ENCODE results near the gene HBZ. TPM values are rescaled to one million over a fixed set of nuclear protein-coding genes. Genes with fewer than 3 reads are reported as not detected.
"Not testable (repeated sequence)": the region's sequence is repeated elsewhere in the genome, so short reads cannot be mapped to it uniquely, and the experiment has no call there.

Gene HBZ
- total and polyA plus RNA-seq, 2 of the 8 experiments (the other 6 are each of a cell fraction or from before 2014, with no cell fraction given) = 0.12 TPM; not detected in 1

GRCh38 chr16:204046-204445 is 51.6 kb downstream of the HBZ start:
- H2AFZ ChIP-seq (ENCODE audit: low read length); H4K91ac ChIP-seq (replicated peaks; ENCODE audit: insufficient read length, low read length); H3K27ac ChIP-seq (ENCODE audit: low read depth, low read length); H3K4me3 ChIP-seq (ENCODE audit: extremely low read depth in 1 of 4, insufficient read depth in 2 of 4, low read depth in 3 of 4, low read length in 4 of 4); H3K4me2 ChIP-seq (ENCODE audit: insufficient read depth in 1 of 2, low read depth in 2 of 2, low read length in 2 of 2); H2BK5ac ChIP-seq (ENCODE audit: low read depth, low read length); H3K18ac ChIP-seq (ENCODE audit: extremely low read depth, low read length); DNase-seq (ENCODE audit: low read depth in 1 of 2, low spot score in 2 of 2); CTCF ChIA-PET (ENCODE audit: partially characterized antibody); H3K23ac ChIP-seq (ENCODE audit: insufficient read length); H3K23me2 ChIP-seq (ENCODE audit: low read depth, low read length); H2AK5ac ChIP-seq (ENCODE audit: low read depth, low read length); H2BK20ac ChIP-seq (ENCODE audit: low read length); H3K79me2 ChIP-seq (ENCODE audit: control insufficient read depth in 1 of 2, insufficient read depth in 2 of 2, low read length in 2 of 2); H2BK120ac ChIP-seq (replicated peaks; ENCODE audit: low read depth, low read length); H2BK12ac ChIP-seq (ENCODE audit: low read depth, low read length); H4K5ac ChIP-seq (ENCODE audit: insufficient read length, low read depth, low read length); H3K27me3 ChIP-seq (replicated peaks in 1 of 4; ENCODE audit: control insufficient read depth in 3 of 4, extremely low read depth in 1 of 4, insufficient read depth in 3 of 4, low read length in 3 of 4); H3K4me1 ChIP-seq (replicated peaks in 1 of 4; ENCODE audit: control insufficient read depth in 3 of 4, insufficient read depth in 4 of 4, low read length in 3 of 4); H2BK15ac ChIP-seq (ENCODE audit: low read length); H3K4ac ChIP-seq (replicated peaks; ENCODE audit: insufficient read length, low read depth, low read length); H3K56ac ChIP-seq (replicated peaks; ENCODE audit: insufficient read length, low read depth, low read length); H3K79me1 ChIP-seq (ENCODE audit: low read depth, low read length); H3K9ac ChIP-seq (replicated peaks in 1 of 4; ENCODE audit: extremely low read depth in 1 of 4, low read depth in 3 of 4, low read length in 3 of 4); H4K8ac ChIP-seq (ENCODE audit: extremely low read depth, insufficient read depth, low read length); H3K14ac ChIP-seq (ENCODE audit: insufficient read length); FAIRE-seq; H3K9me3 ChIP-seq (ENCODE audit: insufficient read depth in 2 of 2, low read depth in 1 of 2, low read length in 1 of 2); H4K20me1 ChIP-seq (replicated peaks in 1 of 2; ENCODE audit: control insufficient read depth in 1 of 2, insufficient read depth in 2 of 2, low read length in 2 of 2): not testable (repeated sequence)
- peaks cover 28 to 70% (median 58%) of the 10 kb centered on the region in 4 experiments for H3K36me3 ChIP-seq (ENCODE audit: control insufficient read depth in 2 of 4, insufficient read depth in 4 of 4, low read length in 3 of 4)
- POLR2A ChIA-PET (ENCODE audit: partially characterized antibody) = interaction anchor here (0.6 to 34.3 kb wide), 3 partner anchors 13 to 1761 kb away, joined by 3 to 348 read pairs (median 4); partner anchors contain the start of genes LUC7L and RPS2
- WGBS, 2 experiments (ENCODE audit: extremely low coverage in 1 of 2, insufficient coverage in 1 of 2, insufficient read length in 1 of 2, insufficient replicate concordance in 2 of 2, low coverage in 1 of 2, low lambda C conversion rate in 2 of 2, missing lambda C conversion rate in 1 of 2) = 90% methylated on average over 9 of the region's 9 CpGs; no CpG with 5 or more reads in 1 of the 2 experiments

Small RNA genes lying within 50 kb of the gene (small RNA-seq; reads per million reads assigned to genes)
- gene RF00019 (ENCODE audit: insufficient read depth) = not detected

Other genes starting within 250 kb of the HBZ start
- 45.4 and 49.6 TPM in 2 replicates for gene POLR3K, start 99.0 kb upstream of the HBZ start, total RNA-seq (2021; fragmentation: NEBNext Ultra II Directional; extraction: Animal tissue kit (Norgen Biotek cat#: 25700))
- gene POLR3K, start 99.0 kb upstream of the HBZ start, polyA plus RNA-seq (2011; rRNA removed) = 76.5 and 80.5 TPM in 2 replicates
- gene SNRNP25, start 98.8 kb upstream of the HBZ start, total RNA-seq (2021; fragmentation: NEBNext Ultra II Directional; extraction: Animal tissue kit (Norgen Biotek cat#: 25700)) = 49.6 and 58.4 TPM in 2 replicates
- gene SNRNP25, start 98.8 kb upstream of the HBZ start, polyA plus RNA-seq (2011; rRNA removed) = 45.2 and 53.0 TPM in 2 replicates
- gene RHBDF1, start 80.0 kb upstream of the HBZ start, total RNA-seq (2021; fragmentation: NEBNext Ultra II Directional; extraction: Animal tissue kit (Norgen Biotek cat#: 25700)) = 32.5 and 37.4 TPM in 2 replicates
- gene RHBDF1, start 80.0 kb upstream of the HBZ start, polyA plus RNA-seq (2011; rRNA removed) = 51.6 and 76.9 TPM in 2 replicates
- 35.8 and 37.6 TPM in 2 replicates for gene MPG, start 74.4 kb upstream of the HBZ start, total RNA-seq (2021; fragmentation: NEBNext Ultra II Directional; extraction: Animal tissue kit (Norgen Biotek cat#: 25700))
- 83.7 and 107 TPM in 2 replicates for gene MPG, start 74.4 kb upstream of the HBZ start, polyA plus RNA-seq (2011; rRNA removed)
- gene NPRL3, start 14.0 kb upstream of the HBZ start, total RNA-seq (2021; fragmentation: NEBNext Ultra II Directional; extraction: Animal tissue kit (Norgen Biotek cat#: 25700)) = 34.2 and 37.8 TPM in 2 replicates
- 22.9 and 37.8 TPM in 2 replicates for gene NPRL3, start 14.0 kb upstream of the HBZ start, polyA plus RNA-seq (2011; rRNA removed)
- gene HBM, start 13.3 kb downstream of the HBZ start, total RNA-seq (2021; fragmentation: NEBNext Ultra II Directional; extraction: Animal tissue kit (Norgen Biotek cat#: 25700)) = not detected in 2 replicates
- gene HBM, start 13.3 kb downstream of the HBZ start, polyA plus RNA-seq (2011; rRNA removed) = 0.78 and 0.88 TPM in 2 replicates
- gene HBA2, start 20.2 kb downstream of the HBZ start, total RNA-seq (2021; fragmentation: NEBNext Ultra II Directional; extraction: Animal tissue kit (Norgen Biotek cat#: 25700)) = 1.1 TPM in 1 of 2 replicates, not detected in the other
- 6.1 and 8.1 TPM in 2 replicates for gene HBA2, start 20.2 kb downstream of the HBZ start, polyA plus RNA-seq (2011; rRNA removed)
- 1.1 and 2.3 TPM in 2 replicates for gene HBA1, start 24.0 kb downstream of the HBZ start, total RNA-seq (2021; fragmentation: NEBNext Ultra II Directional; extraction: Animal tissue kit (Norgen Biotek cat#: 25700))
- 2.3 and 8.6 TPM in 2 replicates for gene HBA1, start 24.0 kb downstream of the HBZ start, polyA plus RNA-seq (2011; rRNA removed)
- 1.4 and 2.9 TPM in 2 replicates for gene HBQ1, start 27.8 kb downstream of the HBZ start, total RNA-seq (2021; fragmentation: NEBNext Ultra II Directional; extraction: Animal tissue kit (Norgen Biotek cat#: 25700))
- gene HBQ1, start 27.8 kb downstream of the HBZ start, polyA plus RNA-seq (2011; rRNA removed) = 17.1 and 24.6 TPM in 2 replicates
- 121 and 129 TPM in 2 replicates for gene LUC7L, start 76.8 kb downstream of the HBZ start, total RNA-seq (2021; fragmentation: NEBNext Ultra II Directional; extraction: Animal tissue kit (Norgen Biotek cat#: 25700))
- gene LUC7L, start 76.8 kb downstream of the HBZ start, polyA plus RNA-seq (2011; rRNA removed) = 49.7 and 75.8 TPM in 2 replicates
- 104 and 108 TPM in 2 replicates for gene FAM234A, start 82.2 kb downstream of the HBZ start, total RNA-seq (2021; fragmentation: NEBNext Ultra II Directional; extraction: Animal tissue kit (Norgen Biotek cat#: 25700))
- gene FAM234A, start 82.2 kb downstream of the HBZ start, polyA plus RNA-seq (2011; rRNA removed) = 80.6 and 131 TPM in 2 replicates
- 0.84 and 1.1 TPM in 2 replicates for gene RGS11, start 123.3 kb downstream of the HBZ start, total RNA-seq (2021; fragmentation: NEBNext Ultra II Directional; extraction: Animal tissue kit (Norgen Biotek cat#: 25700))
- gene RGS11, start 123.3 kb downstream of the HBZ start, polyA plus RNA-seq (2011; rRNA removed) = 1.2 and 2.0 TPM in 2 replicates
- 1.2 and 2.8 TPM in 2 replicates for gene ARHGDIG, start 127.9 kb downstream of the HBZ start, total RNA-seq (2021; fragmentation: NEBNext Ultra II Directional; extraction: Animal tissue kit (Norgen Biotek cat#: 25700))
- 2.9 and 4.5 TPM in 2 replicates for gene ARHGDIG, start 127.9 kb downstream of the HBZ start, polyA plus RNA-seq (2011; rRNA removed)
- 0.34 and 1.3 TPM in 2 replicates for gene PDIA2, start 130.5 kb downstream of the HBZ start, total RNA-seq (2021; fragmentation: NEBNext Ultra II Directional; extraction: Animal tissue kit (Norgen Biotek cat#: 25700))
- 0.50 and 1.1 TPM in 2 replicates for gene PDIA2, start 130.5 kb downstream of the HBZ start, polyA plus RNA-seq (2011; rRNA removed)
- 41.9 and 43.2 TPM in 2 replicates for gene AXIN1, start 200.1 kb downstream of the HBZ start, total RNA-seq (2021; fragmentation: NEBNext Ultra II Directional; extraction: Animal tissue kit (Norgen Biotek cat#: 25700))
- gene AXIN1, start 200.1 kb downstream of the HBZ start, polyA plus RNA-seq (2011; rRNA removed) = 12.5 and 26.7 TPM in 2 replicates
- 88.9 and 95.7 TPM in 2 replicates for gene MRPL28, start 217.9 kb downstream of the HBZ start, total RNA-seq (2021; fragmentation: NEBNext Ultra II Directional; extraction: Animal tissue kit (Norgen Biotek cat#: 25700))
- 188 and 257 TPM in 2 replicates for gene MRPL28, start 217.9 kb downstream of the HBZ start, polyA plus RNA-seq (2011; rRNA removed)
- 86.8 and 92.9 TPM in 2 replicates for gene PGAP6, start 229.3 kb downstream of the HBZ start, total RNA-seq (2021; fragmentation: NEBNext Ultra II Directional; extraction: Animal tissue kit (Norgen Biotek cat#: 25700))
- gene PGAP6, start 229.3 kb downstream of the HBZ start, polyA plus RNA-seq (2011; rRNA removed) = 364 and 441 TPM in 2 replicates
- gene NME4, start 244.6 kb downstream of the HBZ start, total RNA-seq (2021; fragmentation: NEBNext Ultra II Directional; extraction: Animal tissue kit (Norgen Biotek cat#: 25700)) = 408 and 418 TPM in 2 replicates
- 863 and 1,107 TPM in 2 replicates for gene NME4, start 244.6 kb downstream of the HBZ start, polyA plus RNA-seq (2011; rRNA removed)
- 28.2 and 30.6 TPM in 2 replicates for gene DECR2, start 249.2 kb downstream of the HBZ start, total RNA-seq (2021; fragmentation: NEBNext Ultra II Directional; extraction: Animal tissue kit (Norgen Biotek cat#: 25700))
- gene DECR2, start 249.2 kb downstream of the HBZ start, polyA plus RNA-seq (2011; rRNA removed) = 39.9 and 58.5 TPM in 2 replicates